HepG2 (cell line): ENCODE measurements around the gene STAT4. TPM values are rescaled to one million over a fixed set of nuclear protein-coding genes. Genes with fewer than 3 reads are reported as not detected.

Source experiments
- ATAC-seq: fragments of 200-7000 bp; cut with Tn5 transposase; 3 replicates; pipeline ENCODE4 v1.9.1; 2020; ENCODE audit warnings: mild to moderate bottlenecking, moderate library complexity
- BruUV-seq: library from RNA; stranded (reverse); fragments of 400-500 nt; replicated peaks from 2 replicates; lab custom pipeline; 2021; lab: Mats Ljungman, UMichigan
- CTCF ChIA-PET: fragments of 300-600 bp; formaldehyde crosslinking; extraction: SDS; loops from one replicate; lab custom pipeline; 2021; ENCODE audit warnings: low total read pairs, inconsistent platforms, low intra/inter-chr PET ratio; lab: Yijun Ruan, JAX
- POLR2A ChIA-PET: fragments of 350-600 bp; sonication (Branson Sonifier 250); formaldehyde crosslinking; loops from one replicate; lab custom pipeline; 2020; ENCODE audit warnings: antibody characterized with exemption, inconsistent platforms; lab: Yijun Ruan, JAX
- DNase-seq: peaks from one replicate; pipeline ENCODE4 v3.0.0-alpha.2; 2015; ENCODE audit warnings: low spot score
- FAIRE-seq: peaks from 3 replicates; lab custom pipeline; 2011; peaks lifted over from hg19 to GRCh38; lab: Jason Lieb, UNC
- H2AFZ ChIP-seq: one replicate; pipeline ENCODE4 v1.6.1; 2011; ENCODE audit warnings: low read length, inconsistent platforms
- H3K27ac ChIP-seq: fragments of 300-600 bp; 3 replicates; pipeline ENCODE4 v1.8.0; 2011; ENCODE audit warnings: mixed run types, mild to moderate bottlenecking, mixed read lengths, low read length, inconsistent platforms; ENCODE audit not compliant: insufficient read depth; ENCODE audit errors: extremely low read length
- H3K27me3 ChIP-seq, 2 experiments: fragments of 200-600 bp in 1 of 2; 2 replicates in 1 of 2; 3 replicates in 1 of 2; pipeline versions ENCODE4 v1.6.0 to v1.8.0; 2011; ENCODE audit warnings: low read length in 2 of 2, mild to moderate bottlenecking in 2 of 2, moderate library complexity in 2 of 2, inconsistent platforms in 1 of 2; ENCODE audit not compliant: insufficient read depth in 2 of 2, control insufficient read depth in 1 of 2
- H3K36me3 ChIP-seq, 2 experiments: fragments of 200-600 bp in 1 of 2; replicated peaks in 1 of 2; 2 replicates in 1 of 2; 3 replicates in 1 of 2; pipeline versions ENCODE4 v1.5.1 to v1.8.0; 2011; ENCODE audit warnings: low read length in 2 of 2, inconsistent platforms in 1 of 2; ENCODE audit not compliant: insufficient read depth in 2 of 2, control insufficient read depth in 1 of 2
- H3K4me1 ChIP-seq: 2 replicates; pipeline ENCODE4 v1.5.1; 2012; ENCODE audit warnings: low read length, inconsistent platforms; ENCODE audit not compliant: insufficient read depth
- H3K4me2 ChIP-seq: 2 replicates; pipeline ENCODE4 v1.6.0; 2011; ENCODE audit warnings: low read depth, low read length, inconsistent platforms
- H3K4me3 ChIP-seq, 3 experiments: fragments of 200-600 bp in 1 of 3; sonication (generic), shearing (Covaris generic) in 1 of 3; replicated peaks in 1 of 3; 2 replicates each; pipeline ENCODE4 v1.5.1; 2011 to 2016; ENCODE audit warnings: low read length in 3 of 3, inconsistent platforms in 2 of 3, low read depth in 2 of 3, mild to moderate bottlenecking in 2 of 3, control low read depth in 1 of 3, mixed read lengths in 1 of 3; ENCODE audit not compliant: insufficient read depth in 1 of 3
- H3K79me2 ChIP-seq: one replicate; pipeline ENCODE4 v1.6.1; 2011; ENCODE audit warnings: low read length, inconsistent platforms; ENCODE audit not compliant: insufficient read depth
- H3K9ac ChIP-seq: 2 replicates; pipeline ENCODE4 v1.6.0; 2011; ENCODE audit warnings: mild to moderate bottlenecking, low read depth, low read length, inconsistent platforms; ENCODE audit not compliant: insufficient read depth
- H3K9me3 ChIP-seq: 2 replicates; pipeline ENCODE4 v1.5.1; 2012; ENCODE audit warnings: mild to moderate bottlenecking, low read length
- H4K20me1 ChIP-seq: 2 replicates; pipeline ENCODE4 v1.6.0; 2011; ENCODE audit warnings: inconsistent platforms, mild to moderate bottlenecking, low read length, moderate library complexity; ENCODE audit not compliant: insufficient read depth
- HNRNPK ChIP-seq: fragments of 200-400 bp; formaldehyde crosslinking; IDR thresholded peaks from 2 replicates; pipeline ENCODE4 v1.6.1; 2018; ENCODE audit warnings: low read length, low read depth, moderate library complexity, mild to moderate bottlenecking; ENCODE audit not compliant: poor library complexity, severe bottlenecking
- HOXA9 ChIP-seq: sonication (generic); formaldehyde crosslinking; IDR thresholded peaks from 2 replicates; pipeline ENCODE4 v1.8.1; 2022; ENCODE audit warnings: missing genetic modification reagents, mild to moderate bottlenecking, moderate library complexity, borderline replicate concordance
- KAT2B ChIP-seq: fragments of 150-350 bp; IDR thresholded peaks from 2 replicates; pipeline ENCODE4 v1.6.1; 2014; ENCODE audit warnings: low read depth, low read length, borderline replicate concordance
- SKI ChIP-seq: fragments of 450-650 bp; IDR thresholded peaks from one replicate; pipeline ENCODE4 v1.6.1; 2018; ENCODE audit warnings: mild to moderate bottlenecking; ENCODE audit not compliant: partially characterized antibody
- ZBTB44 ChIP-seq: sonication (generic); formaldehyde crosslinking; IDR thresholded peaks from 2 replicates; pipeline ENCODE4 v1.4.0; 2020; ENCODE audit warnings: missing genetic modification reagents
- ZFP90 ChIP-seq: sonication (generic); formaldehyde crosslinking; IDR thresholded peaks from 2 replicates; pipeline ENCODE4 v1.8.0; 2022; ENCODE audit warnings: missing genetic modification reagents, mild to moderate bottlenecking, inconsistent platforms, borderline replicate concordance
- ZNF143 ChIP-seq: sonication (generic); formaldehyde crosslinking; IDR thresholded peaks from 2 replicates; pipeline ENCODE4 v1.4.0; 2020; ENCODE audit warnings: missing genetic modification reagents
- ZNF292 ChIP-seq: sonication (generic); formaldehyde crosslinking; IDR thresholded peaks from 2 replicates; pipeline ENCODE4 v1.8.1; 2022; ENCODE audit warnings: mild to moderate bottlenecking, low read depth, missing genetic modification reagents, borderline replicate concordance
- ZNF660 ChIP-seq: sonication (generic); formaldehyde crosslinking; IDR thresholded peaks from 2 replicates; pipeline ENCODE4 v1.5.1; 2020; ENCODE audit warnings: mild to moderate bottlenecking, low read depth, missing genetic modification reagents, borderline replicate concordance
- ZNF737 ChIP-seq: sonication (generic); formaldehyde crosslinking; IDR thresholded peaks from 2 replicates; pipeline ENCODE4 v1.5.0; 2020; ENCODE audit warnings: missing genetic modification reagents, mild to moderate bottlenecking, borderline replicate concordance
- ZNF768 ChIP-seq: sonication (generic); formaldehyde crosslinking; IDR thresholded peaks from 2 replicates; pipeline ENCODE4 v1.4.0; 2020; ENCODE audit warnings: missing genetic modification reagents
- ZNF792 ChIP-seq: IDR thresholded peaks from 2 replicates; pipeline ENCODE4 v1.6.1; 2016
- ZSCAN12 ChIP-seq: sonication (generic); formaldehyde crosslinking; IDR thresholded peaks from 2 replicates; pipeline ENCODE4 v1.9.0; 2021; ENCODE audit warnings: mild to moderate bottlenecking, missing genetic modification reagents
- WGBS: methylation state at CpG from one replicate; pipeline ENCODE4 v1.1.6; 2017; ENCODE audit warnings: low lambda C conversion rate; 5-methylcytosine and 5-hydroxymethylcytosine counted together
- in situ Hi-C: cut with HindIII; loops from 2 replicates; pipeline ENCODE4 v1.10.0; 2017; ENCODE audit warnings: low pct_unique_long_range_greater_than_20kb; ENCODE audit not compliant: extremely low pct_ligation_motif_present
- intact Hi-C: fragments of 100-400 bp; cut with micrococcal nuclease; formaldehyde crosslinking; loops from one replicate; pipeline ENCODE4 v1.10.0; 2022; ENCODE audit not compliant: unreplicated experiment
- polyA plus RNA-seq, 8 experiments: library from polyadenylated mRNA; depleted of rRNA in 3 of 8; stranded (reverse) in 7 of 8; unstranded in 1 of 8; fragments of >200 nt; fragmentation: Illumina TruSeq in 4 of 8; extraction: Trizol in 4 of 8; gene quantifications; 2 replicates each; pipeline versions ENCODE4 v1.2.1 to v1.2.3, GENCODE V29; 2011 to 2016; ENCODE audit warnings: low read depth in 4 of 8, missing spikeins in 1 of 8, mixed read lengths in 1 of 8; ENCODE audit not compliant: insufficient read depth in 1 of 8
- total RNA-seq, 5 experiments: library from RNA; depleted of rRNA; stranded (reverse); fragments of >200 nt; fragmentation: Illumina TruSeq; extraction: Trizol; gene quantifications; 2 replicates each; pipeline ENCODE4 v1.2.3, GENCODE V29; 2016; ENCODE audit warnings: low read depth in 1 of 5
- TF ChIP-seq, protein P1 (sequence below): sonication (generic); formaldehyde crosslinking; IDR thresholded peaks from 2 replicates; pipeline ENCODE4 v1.5.0; 2020; ENCODE audit warnings: mild to moderate bottlenecking, missing genetic modification reagents, borderline replicate concordance
- TF ChIP-seq, protein P2 (sequence below): sonication (generic); formaldehyde crosslinking; IDR thresholded peaks from 2 replicates; pipeline ENCODE4 v1.5.0; 2020; ENCODE audit warnings: missing genetic modification reagents

STAT4 gene
- total and polyA plus RNA-seq, 2 of the 13 experiments (the other 11 are each of a cell fraction or from before 2014, with no cell fraction given), result 0.37 TPM; not detected in 1

- H3K4me3 ChIP-seq, result no peak overlapping the region
- TF ChIP-seq HOXA9 (CRISPR knock-in tag), result no peak
- no peak for TF ChIP-seq ZNF792 (CRISPR knock-in tag)
- no peak for TF ChIP-seq SKI
- no peak for TF ChIP-seq HNRNPK
- TF ChIP-seq ZNF737, result no peak
- TF ChIP-seq, protein P1, sequence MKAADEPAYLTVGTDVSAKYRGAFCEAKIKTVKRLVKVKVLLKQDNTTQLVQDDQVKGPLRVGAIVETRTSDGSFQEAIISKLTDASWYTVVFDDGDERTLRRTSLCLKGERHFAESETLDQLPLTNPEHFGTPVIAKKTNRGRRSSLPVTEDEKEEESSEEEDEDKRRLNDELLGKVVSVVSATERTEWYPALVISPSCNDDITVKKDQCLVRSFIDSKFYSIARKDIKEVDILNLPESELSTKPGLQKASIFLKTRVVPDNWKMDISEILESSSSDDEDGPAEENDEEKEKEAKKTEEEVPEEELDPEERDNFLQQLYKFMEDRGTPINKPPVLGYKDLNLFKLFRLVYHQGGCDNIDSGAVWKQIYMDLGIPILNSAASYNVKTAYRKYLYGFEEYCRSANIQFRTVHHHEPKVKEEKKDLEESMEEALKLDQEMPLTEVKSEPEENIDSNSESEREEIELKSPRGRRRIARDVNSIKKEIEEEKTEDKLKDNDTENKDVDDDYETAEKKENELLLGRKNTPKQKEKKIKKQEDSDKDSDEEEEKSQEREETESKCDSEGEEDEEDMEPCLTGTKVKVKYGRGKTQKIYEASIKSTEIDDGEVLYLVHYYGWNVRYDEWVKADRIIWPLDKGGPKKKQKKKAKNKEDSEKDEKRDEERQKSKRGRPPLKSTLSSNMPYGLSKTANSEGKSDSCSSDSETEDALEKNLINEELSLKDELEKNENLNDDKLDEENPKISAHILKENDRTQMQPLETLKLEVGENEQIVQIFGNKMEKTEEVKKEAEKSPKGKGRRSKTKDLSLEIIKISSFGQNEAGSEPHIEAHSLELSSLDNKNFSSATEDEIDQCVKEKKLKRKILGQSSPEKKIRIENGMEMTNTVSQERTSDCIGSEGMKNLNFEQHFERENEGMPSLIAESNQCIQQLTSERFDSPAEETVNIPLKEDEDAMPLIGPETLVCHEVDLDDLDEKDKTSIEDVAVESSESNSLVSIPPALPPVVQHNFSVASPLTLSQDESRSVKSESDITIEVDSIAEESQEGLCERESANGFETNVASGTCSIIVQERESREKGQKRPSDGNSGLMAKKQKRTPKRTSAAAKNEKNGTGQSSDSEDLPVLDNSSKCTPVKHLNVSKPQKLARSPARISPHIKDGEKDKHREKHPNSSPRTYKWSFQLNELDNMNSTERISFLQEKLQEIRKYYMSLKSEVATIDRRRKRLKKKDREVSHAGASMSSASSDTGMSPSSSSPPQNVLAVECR (CRISPR knock-in tag), result no peak
- no peak for TF ChIP-seq ZFP90 (CRISPR knock-in tag)
- no peak for TF ChIP-seq ZBTB44 (CRISPR knock-in tag)
- TF ChIP-seq ZNF292, result no peak
- TF ChIP-seq ZNF768 (CRISPR knock-in tag), result no peak
- TF ChIP-seq KAT2B, result no peak
- TF ChIP-seq, protein P2, sequence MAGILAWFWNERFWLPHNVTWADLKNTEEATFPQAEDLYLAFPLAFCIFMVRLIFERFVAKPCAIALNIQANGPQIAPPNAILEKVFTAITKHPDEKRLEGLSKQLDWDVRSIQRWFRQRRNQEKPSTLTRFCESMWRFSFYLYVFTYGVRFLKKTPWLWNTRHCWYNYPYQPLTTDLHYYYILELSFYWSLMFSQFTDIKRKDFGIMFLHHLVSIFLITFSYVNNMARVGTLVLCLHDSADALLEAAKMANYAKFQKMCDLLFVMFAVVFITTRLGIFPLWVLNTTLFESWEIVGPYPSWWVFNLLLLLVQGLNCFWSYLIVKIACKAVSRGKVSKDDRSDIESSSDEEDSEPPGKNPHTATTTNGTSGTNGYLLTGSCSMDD (CRISPR knock-in tag), result no peak
- no peak for TF ChIP-seq ZSCAN12
- TF ChIP-seq ZNF143, result no peak
- no peak for TF ChIP-seq ZNF660 (CRISPR knock-in tag)
- TF ChIP-seq, all 625 proteins: peak for 0
- Histone ChIP-seq H3K27me3 (peaks cover 1 to 5% of the 10 kb centered on the region in 2 experiments; a peak in 3 of 5 replicates), H3K4me1 (peaks cover 17% of the 10 kb centered on the region), H3K9ac (no peak overlapping the region), H4K20me1 (no peaks in the 10 kb centered on the region), H3K79me2 (no peaks in the 10 kb centered on the region), H3K27ac (no peak overlapping the region), H2AFZ (no peak overlapping the region), H3K9me3 (no peaks in the 10 kb centered on the region), H3K36me3 (no peaks in the 10 kb centered on the region), H3K4me2 (no peak overlapping the region)
- no TSS peak for BruUV-seq
- ChIA-PET CTCF (no interaction called here), POLR2A (no interaction called here)
- DNase-seq, result no peak
- no peak for ATAC-seq
- intact Hi-C loops, result loop anchor here (5.0 kb wide), 2 partner anchors 167 to 452 kb away; no protein-coding TSS in a partner anchor
- WGBS, result 8% methylated on average over 1 of the region's 1 CpG
- no peak for FAIRE-seq
- in situ Hi-C loops, result loop anchor here (5.0 to 25.0 kb wide), 2 partner anchors 102 to 462 kb away; partner anchors contain the start of gene STAT4
These were observed 100.2 kb downstream of the STAT4 start for GRCh38 chr2:191050640-191050987.
